Muscle layer of colon (tissue), 2 donors: ENCODE data around the gene ATN1.

Source experiments
- H3K27ac ChIP-seq: one replicate; pipeline ENCODE4 v1.7.0; 2013; ENCODE audit warnings: low read depth, mild to moderate bottlenecking, low read length, moderate library complexity
- H3K27me3 ChIP-seq, 2 donors: one replicate each; pipeline ENCODE4 v1.7.0; 2013; ENCODE audit warnings: low read length in 2 of 2, mild to moderate bottlenecking in 2 of 2; ENCODE audit not compliant: insufficient read depth in 2 of 2, control insufficient read depth in 1 of 2
- H3K36me3 ChIP-seq: one replicate; pipeline ENCODE4 v1.7.0; 2013; ENCODE audit warnings: mild to moderate bottlenecking, low read length; ENCODE audit not compliant: insufficient read depth
- H3K4me1 ChIP-seq: one replicate; pipeline ENCODE4 v1.7.0; 2013; ENCODE audit warnings: mild to moderate bottlenecking, low read length; ENCODE audit not compliant: insufficient read depth
- H3K4me3 ChIP-seq, 2 donors: one replicate each; pipeline ENCODE4 v1.7.0; 2013; ENCODE audit warnings: low read length in 2 of 2, low read depth in 1 of 2, mild to moderate bottlenecking in 1 of 2, moderate library complexity in 1 of 2
- H3K9ac ChIP-seq: one replicate; pipeline ENCODE4 v1.7.0; 2013; ENCODE audit warnings: low read length
- H3K9me3 ChIP-seq: one replicate; pipeline ENCODE4 v1.7.0; 2013; ENCODE audit warnings: mild to moderate bottlenecking, low read length
- donor health status: abdominal sarcoma.
- donor health status: Adenocarcinoma of cecum.

ATN1 gene

GRCh38 chr12:6909421-6910145 is 18.2 kb upstream of the ATN1 start:
- peaks cover 4% of the 10 kb centered on the region for H3K36me3 ChIP-seq
- H3K9ac ChIP-seq = no peak overlapping the region
- H3K27ac ChIP-seq = no peak overlapping the region
- H3K4me3 ChIP-seq = no peak overlapping the region
- H3K4me1 ChIP-seq = peaks cover 12% of the 10 kb centered on the region
- no peaks in the 10 kb centered on the region for H3K9me3 ChIP-seq
- no peaks in the 10 kb centered on the region for H3K27me3 ChIP-seq

- no peaks in the 10 kb centered on the region for H3K9me3 ChIP-seq
- no peak overlapping the region for H3K27ac ChIP-seq
- peaks cover 11% of the 10 kb centered on the region for H3K4me1 ChIP-seq
- no peak overlapping the region for H3K9ac ChIP-seq
- H3K4me3 ChIP-seq = no peak overlapping the region
- H3K36me3 ChIP-seq = peaks cover 4% of the 10 kb centered on the region
- H3K27me3 ChIP-seq = no peaks in the 10 kb centered on the region
Observed at GRCh38 chr12:6912164-6912935, 15.4 kb upstream of the ATN1 start.

- H3K27ac ChIP-seq = peak within 1 kb of the TSS; percentile 87
- H3K9me3 ChIP-seq = no peaks in the 10 kb centered on the region
- H3K9ac ChIP-seq = peak within 1 kb of the TSS; percentile 81
- no peaks in the 10 kb centered on the region for H3K27me3 ChIP-seq
- H3K4me1 ChIP-seq = peaks cover 11% of the 10 kb centered on the region
- H3K4me3 ChIP-seq = peak within 1 kb of the TSS; percentile 68 to 81
- peaks cover 4% of the 10 kb centered on the region for H3K36me3 ChIP-seq
Observed at GRCh38 chr12:6914246-6914946, 13.4 kb upstream of the ATN1 start, which contains the start of gene ENO2. TSS of gene ENO2 (plus strand) at chr12:6914580. CDS start at chr12:6915833, 1,253 bp downstream.

- H3K27ac ChIP-seq = peak overlapping the region; percentile 87
- H3K36me3 ChIP-seq = peaks cover 4% of the 10 kb centered on the region
- peak overlapping the region; percentile 49 for H3K9ac ChIP-seq
- peak overlapping the region; percentile 68 to 81 for H3K4me3 ChIP-seq
- H3K27me3 ChIP-seq = no peaks in the 10 kb centered on the region
- peaks cover 11% of the 10 kb centered on the region for H3K4me1 ChIP-seq
- no peaks in the 10 kb centered on the region for H3K9me3 ChIP-seq
Observed at GRCh38 chr12:6914947-6915788, 12.6 kb upstream of the ATN1 start.

GRCh38 chr12:6915789-6916285 is 11.9 kb upstream of the ATN1 start:
- peaks cover 11% of the 10 kb centered on the region for H3K4me1 ChIP-seq
- H3K27me3 ChIP-seq = no peaks in the 10 kb centered on the region
- H3K9ac ChIP-seq = no peak overlapping the region
- H3K36me3 ChIP-seq = peaks cover 4% of the 10 kb centered on the region
- H3K27ac ChIP-seq = peak overlapping the region; percentile 87
- H3K4me3 ChIP-seq = peak overlapping the region in 1 of 2 donors; percentile 68
- no peaks in the 10 kb centered on the region for H3K9me3 ChIP-seq

- Histone ChIP-seq H3K4me3 (no peak overlapping the region), H3K36me3 (peaks cover 4% of the 10 kb centered on the region), H3K9me3 (no peaks in the 10 kb centered on the region), H3K9ac (no peak overlapping the region), H3K27ac (no peak overlapping the region), H3K4me1 (peaks cover 11% of the 10 kb centered on the region), H3K27me3 (no peaks in the 10 kb centered on the region)
Observed at GRCh38 chr12:6916426-6917200, 11.1 kb upstream of the ATN1 start.

- H3K36me3 ChIP-seq = peaks cover 4% of the 10 kb centered on the region
- no peaks in the 10 kb centered on the region for H3K9me3 ChIP-seq
- peaks cover 11% of the 10 kb centered on the region for H3K4me1 ChIP-seq
- no peak overlapping the region for H3K4me3 ChIP-seq
- no peak overlapping the region for H3K9ac ChIP-seq
- no peaks in the 10 kb centered on the region for H3K27me3 ChIP-seq
- H3K27ac ChIP-seq = no peak overlapping the region
Observed at GRCh38 chr12:6917491-6918231, 10.1 kb upstream of the ATN1 start.

- Histone ChIP-seq H3K4me1 (peaks cover 16% of the 10 kb centered on the region), H3K27me3 (no peaks in the 10 kb centered on the region), H3K4me3 (no peak overlapping the region), H3K9me3 (no peaks in the 10 kb centered on the region), H3K27ac (no peak overlapping the region), H3K36me3 (peaks cover 4% of the 10 kb centered on the region), H3K9ac (no peak overlapping the region)
Observed at GRCh38 chr12:6919588-6919987, 8.2 kb upstream of the ATN1 start.

GRCh38 chr12:6921539-6921938 is 6.2 kb upstream of the ATN1 start:
- no peak overlapping the region for H3K27ac ChIP-seq

More at GRCh38 chr12:6921539-6921938, 6.2 kb upstream of the ATN1 start:
- H3K4me3 ChIP-seq = no peak overlapping the region
- H3K27me3 ChIP-seq = no peaks in the 10 kb centered on the region
- H3K4me1 ChIP-seq = peaks cover 29% of the 10 kb centered on the region
- peaks cover 2% of the 10 kb centered on the region for H3K36me3 ChIP-seq
- no peak overlapping the region for H3K9ac ChIP-seq
- H3K9me3 ChIP-seq = no peaks in the 10 kb centered on the region
